ENCODE data around the gene PLA2G1B. TPM values are rescaled to one million over a fixed set of nuclear protein-coding genes. Genes with fewer than 3 reads are reported as not detected.

PLA2G1B gene
- total and polyA plus RNA-seq, 4 experiments from 2014 or later: 0.99 TPM; not detected in 3

DNA sequence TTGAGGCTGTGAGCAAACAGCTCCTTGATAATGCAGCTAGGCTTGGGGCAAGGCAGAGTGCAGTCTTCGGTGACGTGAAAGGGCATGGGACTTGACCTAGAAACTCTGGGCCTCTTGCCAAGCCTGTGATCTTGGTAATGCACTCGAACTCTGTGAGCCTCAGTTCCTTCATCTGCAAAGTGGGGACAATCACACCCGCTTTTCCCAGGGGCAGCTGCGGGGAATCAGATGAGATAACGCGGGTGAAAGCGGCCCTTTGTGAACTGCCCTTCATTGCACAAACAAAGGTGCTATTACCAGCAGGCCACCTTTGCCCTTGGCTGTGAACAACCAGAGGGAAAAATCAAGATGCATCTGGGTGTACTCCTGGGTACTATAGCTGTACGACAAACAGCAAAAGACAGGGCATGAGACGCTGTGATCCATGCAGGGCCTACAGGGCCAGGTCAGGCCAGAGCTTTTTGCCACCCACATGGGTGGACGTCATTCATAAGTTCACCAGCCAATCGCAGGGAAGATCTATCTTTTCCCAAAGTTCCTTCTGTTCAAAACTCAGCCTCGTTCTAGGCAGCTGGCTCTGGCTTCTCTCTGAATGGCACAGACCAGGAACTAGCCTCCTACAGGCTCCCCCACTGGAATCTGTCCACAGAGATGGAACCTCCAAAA is 38.2 kb upstream of the PLA2G1B start:
- peaks cover 34% of the 10 kb centered on the region for H3K27me3 ChIP-seq (ENCODE audit: insufficient read depth, low read length)
- H3K9me3 Mint-ChIP-seq: no peaks in the 10 kb centered on the region
- ChIA-PET CTCF (ENCODE audit: partially characterized antibody) (interaction anchor here (1.2 to 2.4 kb wide), 2 partner anchors 12 to 64 kb away, joined by 3 to 9 read pairs; no protein-coding TSS in a partner anchor), POLR2A (ENCODE audit: partially characterized antibody) (no interaction called here)
- H3K9me3 ChIP-seq (ENCODE audit: control insufficient read depth in 1 of 2, low read length in 2 of 2): no peaks in the 10 kb centered on the region
- H3K36me3 ChIP-seq (ENCODE audit: insufficient read depth, low read length): no peaks in the 10 kb centered on the region
- H3K36me3 Mint-ChIP-seq: no peaks in the 10 kb centered on the region
- H3K27ac ChIP-seq (ENCODE audit: low read depth, low read length): no peak overlapping the region
- H3K4me3 Mint-ChIP-seq: no peak overlapping the region
- H3K4me1 Mint-ChIP-seq: peaks cover 2 to 26% (median 10%) of the 10 kb centered on the region in 4 donors
- H3K27me3 Mint-ChIP-seq: peaks cover 56 to 69% of the 10 kb centered on the region in 2 donors
- H3K4me1 ChIP-seq (ENCODE audit: insufficient read depth, low read length): peaks cover 15% of the 10 kb centered on the region
- H3K27ac Mint-ChIP-seq: no peak overlapping the region
- intact Hi-C loops (cut with micrococcal nuclease): no loop called here
- no peak for DNase-seq
- H3K4me3 ChIP-seq (ENCODE audit: low read length in 2 of 2): no peak overlapping the region

DNA sequence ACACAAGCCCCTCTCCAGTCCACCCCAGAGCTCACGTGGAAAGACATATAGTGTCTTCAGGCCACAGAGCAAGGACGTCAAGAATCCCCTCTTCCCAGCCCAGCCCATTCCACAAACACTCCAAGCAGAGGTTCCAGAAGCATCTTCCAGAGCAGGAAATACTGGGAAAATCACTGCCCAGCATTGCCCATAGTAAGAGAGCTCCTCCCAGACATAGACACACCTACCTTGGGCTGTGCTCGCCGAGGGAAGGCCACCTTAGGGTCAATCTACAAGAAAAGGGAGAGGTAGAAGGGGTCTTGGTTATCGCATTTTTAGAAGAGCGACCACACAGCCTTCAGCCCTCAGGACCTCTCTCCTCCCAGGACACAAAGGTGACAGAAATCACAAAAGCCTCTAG is 36.9 kb upstream of the PLA2G1B start:
- no peaks in the 10 kb centered on the region for H3K9me3 ChIP-seq (ENCODE audit: control insufficient read depth in 1 of 2, low read length in 2 of 2)
- ChIA-PET POLR2A (ENCODE audit: partially characterized antibody) (no interaction called here), CTCF (ENCODE audit: partially characterized antibody) (interaction anchor here (1.2 kb wide), 1 partner anchor 66 kb away, joined by 3 read pairs; no protein-coding TSS in a partner anchor)
- intact Hi-C loops (cut with micrococcal nuclease): no loop called here
- H3K4me3 Mint-ChIP-seq: no peak overlapping the region
- H3K27ac ChIP-seq (ENCODE audit: low read depth, low read length): no peak overlapping the region
- peaks cover 2 to 13% (median 4%) of the 10 kb centered on the region in 4 donors for H3K4me1 Mint-ChIP-seq
- no peaks in the 10 kb centered on the region for H3K36me3 ChIP-seq (ENCODE audit: insufficient read depth, low read length)
- peaks cover 9% of the 10 kb centered on the region for H3K4me1 ChIP-seq (ENCODE audit: insufficient read depth, low read length)
- no peak overlapping the region for H3K27ac Mint-ChIP-seq
- H3K4me3 ChIP-seq (ENCODE audit: low read length in 2 of 2): no peak overlapping the region
- H3K27me3 Mint-ChIP-seq: peaks cover 49 to 69% of the 10 kb centered on the region in 2 donors
- no peaks in the 10 kb centered on the region for H3K36me3 Mint-ChIP-seq
- no peaks in the 10 kb centered on the region for H3K9me3 Mint-ChIP-seq
- no peak for DNase-seq
- H3K27me3 ChIP-seq (ENCODE audit: insufficient read depth, low read length): peaks cover 21% of the 10 kb centered on the region

DNA sequence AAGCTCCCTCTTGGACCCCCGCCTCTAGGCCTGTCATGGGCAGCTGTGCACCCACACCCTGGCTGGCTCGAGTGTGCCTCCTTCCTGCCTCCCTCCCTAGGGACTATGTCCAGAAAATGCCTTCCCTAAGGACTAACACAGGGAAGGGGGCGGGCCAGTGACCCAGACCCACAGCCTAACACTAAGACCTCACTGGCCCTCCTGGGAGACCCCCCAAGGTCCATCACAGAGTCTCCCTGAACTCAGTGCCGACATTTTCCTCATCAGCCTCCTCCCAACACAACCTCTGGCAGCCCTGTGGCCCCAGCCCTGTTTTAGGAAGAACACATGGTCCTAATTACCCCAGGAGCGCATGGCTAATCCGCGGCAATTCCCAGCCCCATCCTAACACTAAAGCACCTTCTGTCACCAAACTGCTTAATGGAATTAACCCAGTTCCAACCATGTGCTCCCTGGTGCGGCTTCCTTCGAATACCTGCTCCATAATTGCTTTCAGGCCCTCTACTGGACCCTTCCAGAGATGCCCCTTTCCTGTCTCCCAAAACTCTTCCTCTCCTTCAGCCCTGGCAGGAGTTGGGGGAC is 35.8 kb upstream of the PLA2G1B start:
- Histone ChIP-seq H3K4me3 (ENCODE audit: low read length in 2 of 2) (no peak overlapping the region), H3K27me3 (ENCODE audit: insufficient read depth, low read length) (peaks cover 21% of the 10 kb centered on the region), H3K27ac (ENCODE audit: low read depth, low read length) (no peak overlapping the region), H3K4me1 (ENCODE audit: insufficient read depth, low read length) (peaks cover 7% of the 10 kb centered on the region), H3K9me3 (ENCODE audit: control insufficient read depth in 1 of 2, low read length in 2 of 2) (no peaks in the 10 kb centered on the region), H3K36me3 (ENCODE audit: insufficient read depth, low read length) (no peaks in the 10 kb centered on the region)
- POLR2A ChIA-PET (ENCODE audit: partially characterized antibody): no interaction called here
- Mint-ChIP-seq H3K27me3 (peaks cover 47 to 70% of the 10 kb centered on the region in 2 donors), H3K36me3 (no peaks in the 10 kb centered on the region), H3K27ac (peak overlapping the region in 1 of 7 donors; percentile 41), H3K9me3 (no peaks in the 10 kb centered on the region), H3K4me3 (no peak overlapping the region), H3K4me1 (peaks cover 2 to 12% (median 3%) of the 10 kb centered on the region in 4 donors)
- intact Hi-C loops (cut with micrococcal nuclease): no loop called here
- no peak for DNase-seq
- CTCF ChIA-PET (ENCODE audit: partially characterized antibody): no interaction called here

DNA sequence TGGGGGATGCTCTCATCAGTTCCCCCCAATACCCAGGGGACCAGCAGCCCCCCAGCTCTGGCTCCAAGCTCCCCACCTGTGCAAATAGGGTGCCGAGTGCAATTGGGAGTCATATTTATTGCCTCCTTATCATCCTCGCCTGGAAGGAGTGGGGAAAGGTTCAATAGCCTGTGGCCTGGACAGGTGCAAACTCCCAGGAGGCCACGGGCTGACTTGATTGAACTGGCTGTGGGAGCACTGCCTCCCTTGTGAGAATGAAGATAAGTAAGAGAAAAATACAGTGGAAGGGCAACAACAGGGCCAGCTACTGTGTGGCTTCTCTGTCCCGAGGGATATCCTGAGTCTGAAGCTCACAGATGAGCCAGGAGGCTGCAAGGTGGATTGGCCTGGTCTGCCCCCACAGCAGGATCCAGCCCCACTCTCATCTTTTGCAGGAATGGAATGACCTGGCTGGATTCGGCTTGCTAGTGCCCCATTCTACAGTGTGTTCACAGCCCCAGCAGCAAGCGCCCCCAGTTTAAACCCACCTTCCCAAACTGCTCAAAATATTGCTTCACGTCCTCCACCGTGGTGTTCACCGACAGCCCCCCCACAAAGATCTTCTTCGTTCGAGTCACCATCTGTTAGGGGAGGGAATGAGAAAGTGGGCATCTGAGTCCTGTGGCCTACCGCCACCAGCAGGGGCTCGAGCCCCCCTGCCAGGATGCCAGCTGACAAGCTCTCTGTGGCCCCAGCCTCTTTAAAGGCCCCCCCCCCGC is 35.1 kb upstream of the PLA2G1B start:
- no peaks in the 10 kb centered on the region for H3K9me3 Mint-ChIP-seq
- no peaks in the 10 kb centered on the region for H3K36me3 Mint-ChIP-seq
- H3K27ac Mint-ChIP-seq: no peak overlapping the region
- Histone ChIP-seq H3K9me3 (ENCODE audit: control insufficient read depth in 1 of 2, low read length in 2 of 2) (no peaks in the 10 kb centered on the region), H3K4me3 (ENCODE audit: low read length in 2 of 2) (no peak overlapping the region), H3K4me1 (ENCODE audit: insufficient read depth, low read length) (peaks cover 3% of the 10 kb centered on the region), H3K27ac (ENCODE audit: low read depth, low read length) (no peak overlapping the region), H3K27me3 (ENCODE audit: insufficient read depth, low read length) (peaks cover 20% of the 10 kb centered on the region), H3K36me3 (ENCODE audit: insufficient read depth, low read length) (no peaks in the 10 kb centered on the region)
- peaks cover 47 to 74% of the 10 kb centered on the region in 2 donors for H3K27me3 Mint-ChIP-seq
- DNase-seq: no peak
- CTCF ChIA-PET (ENCODE audit: partially characterized antibody): no interaction called here
- intact Hi-C loops (cut with micrococcal nuclease): no loop called here
- H3K4me1 Mint-ChIP-seq: peaks cover 0 to 11% (median 2%) of the 10 kb centered on the region in 4 donors
- no peak overlapping the region for H3K4me3 Mint-ChIP-seq
- POLR2A ChIA-PET (ENCODE audit: partially characterized antibody): no interaction called here

DNA sequence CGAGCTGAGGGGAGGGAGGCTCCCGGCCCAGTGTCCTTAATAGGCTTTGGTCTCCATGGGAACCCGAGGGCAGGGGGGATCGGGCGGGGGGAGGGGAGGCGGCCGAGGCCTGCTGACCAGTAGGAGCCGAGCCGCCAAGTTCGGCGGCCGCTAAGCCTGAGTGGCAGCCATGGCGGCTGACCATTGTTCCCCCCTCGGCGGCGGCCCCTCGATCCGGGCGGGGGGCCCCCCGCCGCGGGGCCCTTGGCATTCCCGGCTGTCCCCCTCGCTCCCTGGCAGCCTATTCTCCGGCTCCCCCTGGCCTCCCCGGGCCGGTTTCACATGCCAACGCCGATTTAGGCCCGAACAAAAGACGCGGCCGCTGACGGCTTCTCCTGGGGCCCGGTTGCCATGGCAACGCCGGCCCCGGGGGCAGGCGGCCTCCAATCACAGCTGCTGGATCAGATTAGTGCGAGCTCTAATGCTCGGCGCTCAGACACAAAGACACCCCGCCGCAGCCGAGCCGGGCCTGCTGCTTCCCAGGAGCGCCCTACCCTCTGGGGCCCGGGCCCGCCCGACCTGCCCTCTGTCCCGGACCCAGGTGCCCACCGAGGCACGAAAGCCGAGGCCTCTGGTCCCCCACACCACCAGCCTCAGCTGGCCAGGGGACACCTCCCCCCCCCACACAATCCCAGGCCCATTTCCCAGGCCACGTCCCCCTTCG is 34.1 kb upstream of the PLA2G1B start:
- Histone ChIP-seq H3K27ac (ENCODE audit: low read depth, low read length) (no peak overlapping the region), H3K27me3 (ENCODE audit: insufficient read depth, low read length) (peaks cover 9% of the 10 kb centered on the region), H3K4me1 (ENCODE audit: insufficient read depth, low read length) (no peaks in the 10 kb centered on the region), H3K36me3 (ENCODE audit: insufficient read depth, low read length) (no peaks in the 10 kb centered on the region), H3K9me3 (ENCODE audit: control insufficient read depth in 1 of 2, low read length in 2 of 2) (no peaks in the 10 kb centered on the region), H3K4me3 (ENCODE audit: low read length in 2 of 2) (no peak overlapping the region)
- intact Hi-C loops (cut with micrococcal nuclease): no loop called here
- no peaks in the 10 kb centered on the region for H3K36me3 Mint-ChIP-seq
- DNase-seq: no peak
- peaks cover 38 to 65% of the 10 kb centered on the region in 2 donors for H3K27me3 Mint-ChIP-seq
- H3K4me3 Mint-ChIP-seq: no peak overlapping the region
- H3K27ac Mint-ChIP-seq: no peak overlapping the region
- CTCF ChIA-PET (ENCODE audit: partially characterized antibody): interaction anchor here (1.0 to 1.5 kb wide), 2 partner anchors 34 to 68 kb away, joined by 3 to 9 read pairs; partner anchors contain the start of gene PLA2G1B
- H3K9me3 Mint-ChIP-seq: no peaks in the 10 kb centered on the region
- peaks cover 0 to under 1% (median 0%) of the 10 kb centered on the region in 4 donors for H3K4me1 Mint-ChIP-seq
- POLR2A ChIA-PET (ENCODE audit: partially characterized antibody): no interaction called here

DNA sequence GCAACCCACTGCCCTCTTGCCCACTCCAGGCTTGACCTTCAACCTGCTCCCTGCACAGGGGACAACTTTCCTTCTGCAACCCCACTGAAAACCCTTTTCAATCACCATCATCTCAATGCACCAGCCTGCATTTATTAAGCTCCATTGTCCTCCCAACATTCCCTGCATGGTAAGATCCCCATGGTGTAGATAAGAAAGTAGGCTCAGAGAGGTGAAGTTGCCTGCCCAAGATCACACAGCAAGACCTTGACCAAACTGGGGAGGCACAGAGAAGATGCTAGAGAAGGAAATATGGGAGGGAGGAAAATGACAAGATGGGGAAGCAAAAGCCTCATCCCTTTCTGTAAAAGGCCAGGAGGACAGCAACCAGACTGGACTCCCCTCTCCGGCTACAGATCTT is 31.5 kb upstream of the PLA2G1B start:
- H3K27me3 Mint-ChIP-seq: peaks cover 21 to 47% of the 10 kb centered on the region in 2 donors
- H3K27me3 ChIP-seq (ENCODE audit: insufficient read depth, low read length): peaks cover 8% of the 10 kb centered on the region
- H3K9me3 ChIP-seq (ENCODE audit: control insufficient read depth in 1 of 2, low read length in 2 of 2): no peaks in the 10 kb centered on the region
- no peaks in the 10 kb centered on the region for H3K4me1 ChIP-seq (ENCODE audit: insufficient read depth, low read length)
- H3K4me3 ChIP-seq (ENCODE audit: low read length in 2 of 2): no peak overlapping the region
- no peak for DNase-seq
- CTCF ChIA-PET (ENCODE audit: partially characterized antibody): interaction anchor here (1.0 kb wide), 1 partner anchor 72 kb away, joined by 3 read pairs; no protein-coding TSS in a partner anchor
- H3K36me3 Mint-ChIP-seq: no peaks in the 10 kb centered on the region
- POLR2A ChIA-PET (ENCODE audit: partially characterized antibody): no interaction called here
- no peak overlapping the region for H3K27ac ChIP-seq (ENCODE audit: low read depth, low read length)
- no peak overlapping the region for H3K4me3 Mint-ChIP-seq
- peaks cover 0 to 1% (median 0%) of the 10 kb centered on the region in 4 donors for H3K4me1 Mint-ChIP-seq
- H3K27ac Mint-ChIP-seq: no peak overlapping the region
- intact Hi-C loops (cut with micrococcal nuclease): no loop called here
- no peaks in the 10 kb centered on the region for H3K9me3 Mint-ChIP-seq
- H3K36me3 ChIP-seq (ENCODE audit: insufficient read depth, low read length): no peaks in the 10 kb centered on the region

Data from CD4-positive, alpha-beta memory T cell (primary cell).